Effector CD8-positive, alpha-beta T cell (primary cell): Measurements from ENCODE around the gene MAMDC4.

Experiments
- DNase-seq: peaks from one replicate; lab custom pipeline; 2025; lab: John Stamatoyannopoulos, UW

The MAMDC4 gene

DNA sequence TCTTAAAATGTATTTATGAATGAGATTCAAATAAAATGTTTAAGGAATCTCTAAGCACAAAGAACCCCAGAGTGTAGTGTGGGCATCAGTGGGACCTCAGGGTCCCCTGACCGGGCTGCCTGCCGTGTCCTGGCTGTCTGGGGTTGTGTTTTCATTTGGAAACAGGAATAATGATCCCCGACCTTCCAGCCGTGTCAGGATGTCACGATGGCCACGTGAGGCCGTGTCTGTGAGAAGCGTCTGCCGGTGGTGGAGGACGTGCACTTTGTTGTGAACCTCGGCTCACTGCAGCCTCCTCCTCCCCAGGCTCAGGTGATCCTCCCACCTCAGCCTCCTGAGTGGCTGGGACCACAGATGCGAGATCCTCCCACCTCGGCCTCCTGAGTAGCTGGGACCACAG lies 38.5 kb downstream of the MAMDC4 start:
- no peak for DNase-seq

DNA sequence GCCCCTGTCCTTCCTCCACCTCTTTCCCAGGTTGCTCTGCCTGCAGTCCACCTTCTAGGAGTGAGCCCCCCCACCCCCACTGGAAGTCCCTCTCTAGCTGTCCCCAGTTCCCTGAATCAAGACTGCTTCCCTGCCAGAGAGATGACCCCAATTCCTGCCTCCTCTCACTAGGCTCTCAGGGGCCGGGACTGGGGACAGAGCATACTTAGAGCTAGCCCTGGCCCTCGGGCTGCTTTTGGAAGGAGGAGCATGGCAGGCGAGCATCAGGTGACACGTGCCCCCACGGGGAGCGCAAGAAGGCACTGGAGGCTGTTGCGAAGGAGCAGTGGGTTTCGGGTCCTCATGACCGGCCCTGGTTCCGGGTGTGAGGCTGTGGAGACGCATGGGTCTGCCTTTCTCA lies 43.9 kb downstream of the MAMDC4 start:
- DNase-seq: no peak

DNA sequence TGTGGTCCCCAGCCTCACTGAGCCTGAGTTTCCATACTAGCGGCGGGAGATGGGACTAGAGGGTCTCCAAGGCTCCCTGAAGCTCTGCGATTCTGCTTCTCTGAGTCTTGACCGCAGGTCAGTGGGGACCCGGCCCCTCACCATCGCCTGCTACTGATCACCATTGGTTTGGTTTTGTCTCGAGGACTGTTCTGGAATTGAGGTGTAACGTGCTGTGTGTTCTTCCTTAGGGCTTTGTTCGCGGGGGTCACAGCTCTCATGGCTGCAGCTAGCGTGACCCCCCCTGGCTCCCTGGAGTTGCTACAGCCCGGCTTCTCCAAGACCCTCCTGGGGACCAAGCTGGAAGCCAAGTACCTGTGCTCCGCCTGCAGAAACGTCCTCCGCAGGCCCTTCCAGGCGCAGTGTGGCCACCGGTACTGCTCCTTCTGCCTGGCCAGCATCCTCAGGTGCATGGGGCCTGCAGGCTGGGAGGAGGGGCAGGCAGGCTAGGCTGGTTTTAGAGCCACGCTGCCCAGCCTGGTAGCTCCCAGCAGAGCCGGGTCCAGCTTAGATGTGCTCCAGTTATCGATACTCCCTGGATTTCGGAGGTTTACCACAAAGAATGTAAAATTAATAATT lies 46.4 kb downstream of the MAMDC4 start:
- DNase-seq: no peak

DNA sequence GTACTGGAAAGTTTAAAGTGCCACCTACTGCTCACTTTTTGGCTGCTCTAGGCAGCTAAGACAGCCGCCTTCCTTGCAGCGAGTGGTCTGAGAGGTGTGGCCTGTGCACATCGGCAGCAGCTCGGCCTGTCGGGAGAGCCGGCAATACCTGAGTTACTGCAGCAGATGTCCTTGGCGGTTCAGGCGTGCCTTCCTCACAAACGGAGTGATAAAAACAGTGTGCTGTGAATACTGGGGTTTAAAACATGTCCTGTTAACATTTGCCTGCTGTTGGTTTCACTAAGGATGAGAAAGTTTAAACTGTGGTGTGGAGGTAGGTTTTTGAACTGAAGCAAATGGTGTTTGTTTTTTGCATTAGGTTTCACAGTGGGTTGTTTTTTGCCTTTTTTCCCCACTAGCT lies 47.0 kb downstream of the MAMDC4 start:
- DNase-seq: no peak

DNA sequence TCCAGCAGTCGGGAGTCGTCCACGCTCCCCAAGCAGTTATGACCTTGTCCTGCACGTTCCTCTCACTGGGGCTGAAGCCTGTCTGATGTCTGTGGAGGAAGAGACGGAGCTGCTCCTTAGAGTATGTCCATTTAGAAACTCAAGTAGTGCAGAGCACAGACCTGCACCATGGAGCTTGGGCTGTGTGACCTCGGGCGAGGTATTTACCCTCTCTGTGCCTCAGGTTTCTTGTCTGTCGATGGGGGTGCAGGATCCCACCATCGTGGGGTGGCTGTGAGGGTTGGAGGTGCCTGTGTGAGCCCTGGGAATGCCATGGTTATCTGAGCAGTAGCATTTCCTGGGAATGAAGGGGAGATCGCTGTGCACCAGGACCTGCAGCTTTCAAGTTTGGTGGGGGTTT lies 48.4 kb downstream of the MAMDC4 start:
- DNase-seq: no peak

- DNase-seq: no peak
Observed at GRCh38 chr9:136900988-136901515, 48.9 kb downstream of the MAMDC4 start.

DNA sequence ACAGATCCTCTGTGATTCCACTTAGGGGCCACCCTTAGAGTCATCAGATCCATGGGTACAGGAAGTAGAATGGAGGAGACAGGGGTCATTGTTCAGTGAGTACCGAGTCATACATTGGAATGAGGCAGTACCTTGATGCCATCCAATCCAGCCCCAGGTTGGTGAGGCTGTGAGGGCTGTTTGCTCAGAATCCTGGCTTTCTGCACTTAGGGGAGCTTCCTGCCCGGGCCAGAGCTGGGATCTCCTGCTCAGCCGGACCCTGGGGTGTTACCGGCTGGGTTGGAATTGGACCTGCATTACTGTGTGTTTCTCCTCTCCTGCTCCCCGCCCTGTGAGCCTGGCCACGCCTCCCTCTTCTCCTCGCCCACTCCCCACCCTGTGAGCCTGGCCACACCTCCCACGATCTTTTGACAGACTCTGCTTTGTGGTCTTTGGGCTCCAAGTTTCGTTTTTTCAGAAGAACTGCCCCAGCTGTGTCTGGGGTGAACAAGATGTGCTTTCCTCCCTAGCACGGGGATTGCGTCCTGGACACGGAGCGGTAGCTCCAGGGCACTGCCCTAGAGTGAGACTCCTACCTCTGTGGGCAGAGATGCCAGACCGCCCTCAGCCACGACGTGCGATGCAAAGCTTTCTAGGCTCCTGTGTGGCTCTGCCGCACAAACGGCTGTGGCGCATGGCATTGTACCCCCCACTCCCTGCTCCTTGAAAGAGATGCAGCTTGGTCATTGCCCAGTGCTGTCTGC lies 49.5 kb downstream of the MAMDC4 start:
- peak; percentile 8 for DNase-seq

- peak; percentile 51 for DNase-seq
Observed at GRCh38 chr9:136902259-136902821, 50.2 kb downstream of the MAMDC4 start.

- DNase-seq: no peak
Observed at GRCh38 chr9:136903041-136903554, 51.0 kb downstream of the MAMDC4 start.

GRCh38 chr9:136906266-136906665 lies 54.1 kb downstream of the MAMDC4 start:
- DNase-seq: no peak

- DNase-seq: no peak
Observed at GRCh38 chr9:136907011-136907914, 55.1 kb downstream of the MAMDC4 start.
